Endothelial cell of hepatic sinusoid (primary cell): ENCODE results near the gene ACTR5.

Experiments
- in situ Hi-C: cut with HindIII; loops from 2 replicates; pipeline ENCODE4 v1.10.0; 2017; ENCODE audit warnings: low sequenced_read_pairs

ACTR5 gene

GRCh38 chr20:38728191-38728781, 20.0 kb upstream of the ACTR5 start:
- in situ Hi-C loops = loop anchor here (10.0 kb wide), 2 partner anchors 103 to 177 kb away; no protein-coding TSS in a partner anchor

- in situ Hi-C loops = loop anchor here (10.0 kb wide), 2 partner anchors 104 to 176 kb away; no protein-coding TSS in a partner anchor
These were observed 19.2 kb upstream of the ACTR5 start for GRCh38 chr20:38728911-38729642.

DNA sequence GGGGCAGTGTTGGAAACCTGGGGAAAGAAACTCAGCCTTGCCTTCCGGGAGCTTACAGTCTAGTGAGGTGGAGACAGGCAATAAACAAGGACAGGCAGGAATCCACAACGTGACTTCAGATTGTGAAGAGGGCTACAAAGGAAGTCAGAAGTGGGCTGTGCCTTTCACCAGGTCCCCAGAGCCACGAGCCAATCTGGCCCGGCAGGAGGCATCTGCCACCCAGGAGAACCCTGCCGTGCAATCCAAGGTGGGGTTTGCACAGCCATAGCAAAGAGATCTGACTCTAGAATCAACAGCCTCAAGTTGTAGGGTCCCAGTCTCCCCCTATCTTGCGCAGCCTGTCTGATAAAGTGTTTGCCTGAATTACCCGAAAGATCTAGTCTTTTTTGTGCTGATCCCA, 18.5 kb upstream of the ACTR5 start:
- in situ Hi-C loops = loop anchor here (10.0 kb wide), 2 partner anchors 105 to 175 kb away; no protein-coding TSS in a partner anchor

DNA sequence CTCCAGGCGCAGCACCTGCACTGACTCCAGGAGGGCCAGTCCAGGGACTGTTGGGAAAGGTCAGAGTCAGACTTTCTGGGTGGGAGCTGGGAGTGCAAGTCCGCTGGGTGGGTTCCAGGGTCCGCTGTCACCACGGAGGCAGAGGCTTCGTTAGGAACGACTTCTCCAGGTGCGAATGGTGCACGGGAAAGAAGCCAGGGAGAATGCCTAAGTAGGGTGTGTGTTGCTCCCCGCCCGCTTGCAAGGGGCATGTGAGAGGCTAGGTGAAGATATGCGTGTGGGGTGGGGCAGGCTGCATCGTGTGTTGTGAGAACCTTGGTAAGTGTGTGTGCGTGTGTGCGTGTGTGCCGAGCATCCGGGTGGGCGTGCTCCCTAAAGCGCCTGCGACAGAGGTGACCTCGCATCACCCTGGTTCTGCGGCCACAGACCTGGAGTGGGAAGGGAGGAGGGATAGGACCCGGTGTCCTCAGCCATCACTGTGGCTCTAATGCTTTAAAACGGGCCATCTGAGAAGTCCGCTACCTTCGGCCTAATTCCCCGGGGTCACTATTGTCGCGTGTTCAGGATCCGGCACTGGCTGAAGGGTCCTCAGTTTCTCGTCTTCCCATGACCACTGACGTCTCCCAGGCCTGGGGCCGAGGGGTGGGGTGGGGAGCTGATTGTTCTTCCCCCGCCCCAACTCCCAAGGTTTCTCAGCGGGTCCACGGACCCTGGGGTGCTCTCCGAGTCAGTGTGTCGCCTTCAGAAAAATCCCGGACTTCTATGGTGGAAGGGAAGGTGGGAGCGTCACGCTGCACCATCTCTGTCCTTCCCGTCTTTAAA, 17.9 kb upstream of the ACTR5 start:
- in situ Hi-C loops = no loop called here

- in situ Hi-C loops = no loop called here
These were observed 17.1 kb upstream of the ACTR5 start for GRCh38 chr20:38730989-38731737.

GRCh38 chr20:38731738-38732113, 16.5 kb upstream of the ACTR5 start:
- in situ Hi-C loops = no loop called here

DNA sequence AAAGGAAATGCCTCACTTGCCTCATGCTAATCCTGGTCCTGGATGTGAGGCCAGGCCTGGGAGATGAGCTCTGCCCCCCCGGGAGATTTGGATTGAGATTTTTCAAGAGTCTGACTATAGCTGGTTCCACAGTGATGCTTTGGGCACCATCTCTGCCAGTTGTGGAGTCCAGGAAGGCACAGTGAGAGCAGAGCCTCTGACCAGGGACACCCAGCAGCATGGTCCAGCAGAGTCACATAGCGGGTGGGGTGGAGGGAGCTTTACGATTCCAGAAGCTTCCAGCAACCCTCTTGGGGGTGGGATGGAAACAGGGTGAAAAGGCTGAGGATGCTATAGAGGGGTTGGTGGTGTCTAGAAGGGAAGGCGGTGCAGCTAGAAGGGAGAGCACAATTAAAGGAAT, 15.3 kb upstream of the ACTR5 start:
- in situ Hi-C loops = no loop called here

- in situ Hi-C loops = no loop called here
These were observed 13.1 kb upstream of the ACTR5 start for GRCh38 chr20:38735172-38735571.

DNA sequence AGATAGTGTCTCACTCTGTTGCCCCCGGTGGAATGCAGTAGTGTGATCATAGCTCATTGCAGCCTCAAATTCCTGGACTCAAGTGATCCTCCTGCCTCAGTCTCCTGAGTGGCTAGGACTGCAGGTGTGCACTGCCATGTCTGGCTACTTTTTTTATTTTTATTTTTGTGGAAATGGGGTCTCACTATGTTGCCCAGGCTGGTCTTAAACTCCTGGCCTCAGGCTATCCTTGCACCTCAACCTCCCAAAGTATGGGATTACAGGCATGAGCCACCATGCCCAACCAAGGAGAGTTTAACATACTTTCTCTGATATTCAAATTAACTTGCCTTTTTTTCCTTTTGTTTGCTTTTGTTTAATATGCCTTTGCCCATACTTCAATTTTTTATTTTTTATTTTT, 10.4 kb upstream of the ACTR5 start:
- in situ Hi-C loops = no loop called here

GRCh38 chr20:38745757-38746156, 2.5 kb upstream of the ACTR5 start:
- in situ Hi-C loops = no loop called here

GRCh38 chr20:38747495-38748096, 664 bp upstream of the ACTR5 start:
- in situ Hi-C loops = no loop called here

DNA sequence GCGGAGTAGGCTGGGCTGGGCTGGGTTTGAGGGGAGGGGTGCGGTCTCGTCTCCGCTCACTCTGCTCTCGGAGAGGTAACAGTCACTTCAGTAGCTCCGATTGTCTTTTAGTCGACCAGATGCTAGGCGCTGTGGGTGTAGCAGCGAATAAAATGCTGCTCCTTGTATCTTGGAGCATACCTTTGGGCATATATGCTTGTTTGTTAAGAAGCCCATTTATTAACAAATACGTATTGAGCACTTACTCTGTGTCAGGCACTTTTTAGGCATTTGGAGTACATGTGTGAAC, 545 bp downstream of the ACTR5 start:
- in situ Hi-C loops = no loop called here

- in situ Hi-C loops = loop anchor here (10.0 kb wide), 2 partner anchors 107 to 303 kb away; no protein-coding TSS in a partner anchor
These were observed 3.2 kb downstream of the ACTR5 start for GRCh38 chr20:38751360-38751976.

GRCh38 chr20:38752029-38752428, 3.8 kb downstream of the ACTR5 start:
- in situ Hi-C loops = loop anchor here (10.0 kb wide), 2 partner anchors 107 to 303 kb away; no protein-coding TSS in a partner anchor

GRCh38 chr20:38754924-38755323, 6.7 kb downstream of the ACTR5 start:
- in situ Hi-C loops = loop anchor here (10.0 kb wide), 2 partner anchors 110 to 300 kb away; no protein-coding TSS in a partner anchor

GRCh38 chr20:38755324-38755910, 7.2 kb downstream of the ACTR5 start:
- in situ Hi-C loops = loop anchor here (10.0 kb wide), 2 partner anchors 111 to 299 kb away; no protein-coding TSS in a partner anchor

- in situ Hi-C loops = loop anchor here (10.0 kb wide), 2 partner anchors 112 to 298 kb away; no protein-coding TSS in a partner anchor
These were observed 9.0 kb downstream of the ACTR5 start for GRCh38 chr20:38757145-38757775.

GRCh38 chr20:38759106-38759505, 10.8 kb downstream of the ACTR5 start:
- in situ Hi-C loops = loop anchor here (10.0 kb wide), 2 partner anchors 114 to 296 kb away; no protein-coding TSS in a partner anchor

DNA sequence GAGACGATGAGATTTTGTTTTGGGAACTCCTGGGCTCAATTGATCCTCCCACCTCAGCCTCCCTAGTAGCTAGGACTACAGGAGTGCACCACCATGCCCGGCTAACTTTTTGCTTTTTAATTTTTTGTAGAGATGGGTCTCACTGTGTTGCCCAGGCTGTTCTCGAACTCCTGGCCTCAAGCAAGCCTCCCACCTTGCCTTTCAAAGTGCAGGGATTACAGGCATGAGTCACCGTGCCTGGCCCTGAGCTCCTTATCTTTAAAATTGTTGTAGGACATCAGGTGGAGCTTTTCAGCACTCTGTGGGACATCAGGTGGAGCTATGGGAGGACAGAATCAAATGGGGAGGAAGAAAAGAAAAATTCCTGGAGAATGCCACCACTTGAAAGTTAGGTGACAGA, 12.7 kb downstream of the ACTR5 start:
- in situ Hi-C loops = no loop called here
